H1 (cell line): ENCODE results near the gene P4HB. TPM values are rescaled to one million over a fixed set of nuclear protein-coding genes. Genes with fewer than 3 reads are reported as not detected.

Experiments
- CTCF ChIA-PET: fragments of 300-600 bp; sonication (Branson Sonifier 250); formaldehyde crosslinking; loops from one replicate; lab custom pipeline; 2021; ENCODE audit not compliant: partially characterized antibody; lab: Charles Lee
- POLR2A ChIA-PET: fragments of 300-600 bp; sonication (Branson Sonifier 250); formaldehyde crosslinking; loops from one replicate; lab custom pipeline; 2021; ENCODE audit warnings: inconsistent platforms; ENCODE audit not compliant: partially characterized antibody; lab: Charles Lee
- DNase-seq, 2 experiments: peaks; one replicate each; pipeline versions ENCODE4 v3.0.0 to v3.0.0-alpha.2; 2010 to 2022; ENCODE audit warnings: low spot score in 2 of 2, low read depth in 1 of 2, mixed read lengths in 1 of 2
- FAIRE-seq: peaks from 2 replicates; lab custom pipeline; 2011; peaks lifted over from hg19 to GRCh38; lab: Jason Lieb, UNC
- H2AFZ ChIP-seq: 2 replicates; pipeline ENCODE4 v1.8.1; 2012; ENCODE audit warnings: low read length, inconsistent platforms
- H2AK5ac ChIP-seq: 2 replicates; pipeline ENCODE4 v1.6.1; 2013; ENCODE audit warnings: low read depth, low read length
- H2BK120ac ChIP-seq: replicated peaks from 2 replicates; pipeline ENCODE3; 2013; ENCODE audit warnings: low read depth, low read length, inconsistent platforms
- H2BK12ac ChIP-seq: 2 replicates; pipeline ENCODE4 v1.6.1; 2013; ENCODE audit warnings: low read depth, low read length
- H2BK15ac ChIP-seq: 2 replicates; pipeline ENCODE4 v1.6.1; 2013; ENCODE audit warnings: low read length
- H2BK20ac ChIP-seq: 2 replicates; pipeline ENCODE4 v1.6.1; 2013; ENCODE audit warnings: low read length
- H2BK5ac ChIP-seq: 2 replicates; pipeline ENCODE4 v1.6.1; 2013; ENCODE audit warnings: low read depth, low read length
- H3K14ac ChIP-seq: 2 replicates; pipeline ENCODE4 v1.6.1; 2013; ENCODE audit warnings: inconsistent platforms; ENCODE audit not compliant: insufficient read length
- H3K18ac ChIP-seq: 2 replicates; pipeline ENCODE4 v1.6.1; 2013; ENCODE audit warnings: low read length; ENCODE audit errors: extremely low read depth
- H3K23ac ChIP-seq: 2 replicates; pipeline ENCODE4 v1.6.1; 2013; ENCODE audit warnings: inconsistent platforms; ENCODE audit not compliant: insufficient read length
- H3K23me2 ChIP-seq: 2 replicates; pipeline ENCODE4 v1.6.1; 2013; ENCODE audit warnings: low read depth, low read length
- H3K27ac ChIP-seq: 2 replicates; pipeline ENCODE4 v1.6.1; 2011; ENCODE audit warnings: low read depth, low read length, inconsistent platforms
- H3K27me3 ChIP-seq, 4 experiments: replicated peaks in 1 of 4; 1 replicate in 1 of 4; 2 replicates in 3 of 4; pipeline versions ENCODE4 v1.6.1 to v1.8.1; 2011 to 2013; ENCODE audit warnings: low read length in 3 of 4, mild to moderate bottlenecking in 3 of 4, inconsistent platforms in 2 of 4, mixed read lengths in 2 of 4, moderate library complexity in 1 of 4; ENCODE audit not compliant: control insufficient read depth in 3 of 4, insufficient read depth in 3 of 4; ENCODE audit errors: extremely low read depth in 1 of 4
- H3K36me3 ChIP-seq, 4 experiments: 2 replicates each; pipeline versions ENCODE4 v1.6.1 to v1.8.1; 2011 to 2013; ENCODE audit warnings: mild to moderate bottlenecking in 4 of 4, low read length in 3 of 4, moderate library complexity in 2 of 4, control low read depth in 1 of 4, inconsistent platforms in 1 of 4; ENCODE audit not compliant: insufficient read depth in 4 of 4, control insufficient read depth in 2 of 4
- H3K4ac ChIP-seq: replicated peaks from 2 replicates; pipeline ENCODE3; 2013; ENCODE audit warnings: low read length, low read depth, mixed read lengths, inconsistent platforms; ENCODE audit not compliant: insufficient read length
- H3K4me1 ChIP-seq, 4 experiments: replicated peaks in 1 of 4; 1 replicate in 1 of 4; 2 replicates in 3 of 4; pipeline versions ENCODE4 v1.6.1 to v1.8.1; 2011 to 2013; ENCODE audit warnings: low read length in 3 of 4, inconsistent platforms in 2 of 4, mixed read lengths in 1 of 4; ENCODE audit not compliant: insufficient read depth in 4 of 4, control insufficient read depth in 3 of 4
- H3K4me2 ChIP-seq, 2 experiments: 2 replicates each; pipeline versions ENCODE4 v1.6.1 to v1.8.1; 2011 to 2013; ENCODE audit warnings: low read depth in 2 of 2, low read length in 2 of 2, control low read depth in 1 of 2, inconsistent platforms in 1 of 2, mild to moderate bottlenecking in 1 of 2; ENCODE audit not compliant: insufficient read depth in 1 of 2
- H3K4me3 ChIP-seq, 4 experiments: fragments of 200-600, 300-600 bp in 1 of 4; sonication (generic), shearing (Covaris generic), sonication (Bioruptor Twin) in 1 of 4; 2 replicates each; pipeline versions ENCODE4 v1.5.1 to v1.8.1; 2011 to 2016; ENCODE audit warnings: low read length in 4 of 4, low read depth in 3 of 4, control low read depth in 2 of 4, inconsistent platforms in 2 of 4, mild to moderate bottlenecking in 2 of 4, mixed read lengths in 1 of 4, moderate library complexity in 1 of 4; ENCODE audit not compliant: insufficient read depth in 2 of 4; ENCODE audit errors: extremely low read depth in 1 of 4
- H3K56ac ChIP-seq: replicated peaks from 2 replicates; pipeline ENCODE3; 2013; ENCODE audit warnings: low read depth, mild to moderate bottlenecking, mixed read lengths, low read length, inconsistent platforms; ENCODE audit not compliant: insufficient read length
- H3K79me1 ChIP-seq: 2 replicates; pipeline ENCODE4 v1.6.1; 2013; ENCODE audit warnings: low read depth, low read length, control low read depth
- H3K79me2 ChIP-seq, 2 experiments: 2 replicates each; pipeline versions ENCODE4 v1.6.1 to v1.8.1; 2012 to 2013; ENCODE audit warnings: low read length in 2 of 2, mild to moderate bottlenecking in 2 of 2, inconsistent platforms in 1 of 2; ENCODE audit not compliant: insufficient read depth in 2 of 2, control insufficient read depth in 1 of 2
- H3K9ac ChIP-seq, 4 experiments: replicated peaks in 1 of 4; 1 replicate in 1 of 4; 2 replicates in 3 of 4; pipeline versions ENCODE4 v1.6.1 to v1.8.1; 2011 to 2013; ENCODE audit warnings: low read depth in 3 of 4, low read length in 3 of 4, control low read depth in 2 of 4, mild to moderate bottlenecking in 2 of 4, moderate library complexity in 2 of 4, inconsistent platforms in 1 of 4; ENCODE audit errors: extremely low read depth in 1 of 4
- H3K9me3 ChIP-seq, 2 experiments: 2 replicates each; pipeline versions ENCODE4 v1.6.1 to v1.8.1; 2012 to 2013; ENCODE audit warnings: mild to moderate bottlenecking in 2 of 2, moderate library complexity in 2 of 2, control low read depth in 1 of 2, inconsistent platforms in 1 of 2, low read depth in 1 of 2, low read length in 1 of 2, mixed read lengths in 1 of 2; ENCODE audit not compliant: insufficient read depth in 2 of 2
- H4K20me1 ChIP-seq, 2 experiments: replicated peaks in 1 of 2; 2 replicates each; pipeline versions ENCODE3 to v1.8.1; 2011 to 2013; ENCODE audit warnings: inconsistent platforms in 2 of 2, low read length in 2 of 2, mild to moderate bottlenecking in 1 of 2; ENCODE audit not compliant: insufficient read depth in 2 of 2, control insufficient read depth in 1 of 2
- H4K5ac ChIP-seq: 2 replicates; pipeline ENCODE4 v1.6.1; 2013; ENCODE audit warnings: low read length, low read depth, mixed read lengths, inconsistent platforms; ENCODE audit not compliant: insufficient read length
- H4K8ac ChIP-seq: 2 replicates; pipeline ENCODE4 v1.8.0; 2013; ENCODE audit warnings: mild to moderate bottlenecking, moderate library complexity, low read length, inconsistent platforms; ENCODE audit not compliant: insufficient read depth; ENCODE audit errors: extremely low read depth
- H4K91ac ChIP-seq: replicated peaks from 2 replicates; pipeline ENCODE3; 2013; ENCODE audit warnings: low read length, mixed read lengths, inconsistent platforms; ENCODE audit not compliant: insufficient read length
- ASH2L ChIP-seq: fragments of 200-600, 300-600 bp; sonication (generic); IDR thresholded peaks from one replicate; pipeline ENCODE4 v1.7.1; 2017; ENCODE audit warnings: low read length
- ATF3 ChIP-seq: IDR thresholded peaks from 2 replicates; pipeline ENCODE4 v1.6.1; 2011; ENCODE audit warnings: low read depth, mild to moderate bottlenecking, low read length; ENCODE audit not compliant: insufficient read depth
- BCL11A ChIP-seq, 2 experiments: IDR thresholded peaks; one replicate each; pipeline ENCODE4 v1.6.1; 2011; ENCODE audit warnings: low read depth in 2 of 2, low read length in 2 of 2, mild to moderate bottlenecking in 2 of 2
- EP300 ChIP-seq, 2 experiments: IDR thresholded peaks; 1 replicate in 1 of 2; 2 replicates in 1 of 2; pipeline ENCODE4 v1.6.1; 2011 to 2012; ENCODE audit warnings: low read depth in 2 of 2, low read length in 2 of 2, mild to moderate bottlenecking in 2 of 2, borderline replicate concordance in 1 of 2, inconsistent platforms in 1 of 2, moderate library complexity in 1 of 2
- EZH2 ChIP-seq: fragments of 200-600 bp; sonication (generic); IDR thresholded peaks from 2 replicates; pipeline ENCODE4 v1.7.1; 2012; ENCODE audit warnings: low read depth, mild to moderate bottlenecking, moderate library complexity, low read length, inconsistent platforms; ENCODE audit not compliant: severe bottlenecking
- KDM5A ChIP-seq: fragments of 200-600 bp; IDR thresholded peaks from 2 replicates; pipeline ENCODE4 v1.7.1; 2012; ENCODE audit warnings: mild to moderate bottlenecking, low read length, inconsistent platforms, mixed read lengths
- NANOG ChIP-seq: IDR thresholded peaks from 2 replicates; pipeline ENCODE4 v1.6.1; 2011; ENCODE audit warnings: low read length, low read depth, mild to moderate bottlenecking, inconsistent platforms; ENCODE audit not compliant: insufficient read depth, poor library complexity, severe bottlenecking
- POLR2A ChIP-seq, 2 experiments: IDR thresholded peaks; 1 replicate in 1 of 2; 2 replicates in 1 of 2; pipeline ENCODE4 v1.6.1; 2011; ENCODE audit warnings: low read depth in 2 of 2, low read length in 2 of 2, mild to moderate bottlenecking in 2 of 2; ENCODE audit errors: control extremely low read depth in 1 of 2
- RBBP5 ChIP-seq: IDR thresholded peaks from 2 replicates; pipeline ENCODE4 v1.7.1; 2012; ENCODE audit warnings: low read depth, mild to moderate bottlenecking, inconsistent platforms, low read length, moderate library complexity, borderline replicate concordance
- SIRT6 ChIP-seq: IDR thresholded peaks from one replicate; pipeline ENCODE4 v1.7.1; 2012; ENCODE audit warnings: low read length, inconsistent platforms
- SUZ12 ChIP-seq: fragments of 200-600 bp; sonication (generic); IDR thresholded peaks from 2 replicates; pipeline ENCODE4 v1.6.1; 2012; ENCODE audit warnings: mild to moderate bottlenecking, inconsistent platforms, low read length, moderate library complexity, mixed read lengths
- TAF7 ChIP-seq: optimal IDR thresholded peaks from 2 replicates; pipeline ENCODE3; 2011; ENCODE audit warnings: low read depth, mild to moderate bottlenecking, inconsistent platforms, low read length, moderate library complexity, borderline replicate concordance
- TBP ChIP-seq: IDR thresholded peaks from 2 replicates; pipeline ENCODE4 v1.6.1; 2011; ENCODE audit warnings: low read depth, low read length, improper control_type of control experiment
- YY1 ChIP-seq: IDR thresholded peaks from 2 replicates; pipeline ENCODE4 v1.6.1; 2011; ENCODE audit warnings: low read depth, mild to moderate bottlenecking, low read length
- WGBS, 2 experiments: shearing (Covaris generic) in 1 of 2; methylation state at CpG; one replicate each; pipeline versions ENCODE4 v1.1.6 to v1.1.7; 2013 to 2015; ENCODE audit warnings: low lambda C conversion rate in 2 of 2, mixed read lengths in 2 of 2, inconsistent platforms in 1 of 2, low coverage in 1 of 2, missing lambda C conversion rate in 1 of 2; ENCODE audit not compliant: insufficient replicate concordance in 2 of 2, insufficient coverage in 1 of 2, insufficient read length in 1 of 2; ENCODE audit errors: extremely low coverage in 1 of 2, missing lambda C conversion rate in 1 of 2; 5-methylcytosine and 5-hydroxymethylcytosine counted together
- polyA plus RNA-seq, 7 experiments: library from polyadenylated mRNA; depleted of rRNA in 3 of 7; stranded (reverse) in 5 of 7; unstranded in 2 of 7; fragments of >200 nt in 5 of 7; fragments of 200-250 nt in 2 of 7; gene quantifications; 1 replicate in 5 of 7; 2 replicates in 1 of 7; 4 replicates in 1 of 7; pipeline versions ENCODE4 v1.2.1 to v1.2.3, GENCODE V29; 2011 to 2013; ENCODE audit warnings: missing spikeins in 2 of 7, mixed read lengths in 2 of 7
- total RNA-seq: library from RNA; stranded (reverse); fragmentation: NEBNext Ultra II Directional; extraction: Animal tissue kit (Norgen Biotek cat#: 25700); gene quantifications from 2 replicates; pipeline ENCODE4 v1.2.1, GENCODE V29; 2021

P4HB gene
- total and polyA plus RNA-seq, 2 of the 8 experiments (the other 6 are each of a cell fraction or from before 2014, with no cell fraction given), result 41.4 to 379 TPM

GRCh38 chr17:81794509-81794908 lies 65.8 kb downstream of the P4HB start:
- TF ChIP-seq ATF3 (no peak), EP300 (IDR thresholded peaks at IDR 0.05; ENCODE audit: borderline replicate concordance in 1 of 2, low read depth in 2 of 2, low read length in 2 of 2) (no peak), ASH2L (no peak), KDM5A (no peak), SUZ12 (no peak), YY1 (no peak), RBBP5 (no peak), NANOG (no peak), TAF7 (no peak), SIRT6 (no peak), POLR2A (IDR thresholded peaks at IDR 0.05; ENCODE audit: control extremely low read depth in 1 of 2, low read depth in 2 of 2, low read length in 2 of 2) (no peak), TBP (no peak), BCL11A (IDR thresholded peaks at IDR 0.05; ENCODE audit: low read depth in 2 of 2, low read length in 2 of 2) (no peak), EZH2 (no peak)
- no peak for DNase-seq

More at GRCh38 chr17:81794509-81794908, 65.8 kb downstream of the P4HB start:
- Histone ChIP-seq H3K23me2 (peaks cover 15% of the 10 kb centered on the region; the same call in 1 of the 2 replicates), H3K4me2 (no peak overlapping the region), H2BK5ac (no peak overlapping the region), H3K27me3 (peaks cover 0 to 4% (median 0%) of the 10 kb centered on the region in 4 experiments; a peak in 1 of 7 replicates), H3K36me3 (no peaks in the 10 kb centered on the region), H3K79me2 (no peaks in the 10 kb centered on the region), H3K56ac (no peak overlapping the region), H3K79me1 (no peaks in the 10 kb centered on the region), H3K4ac (no peak overlapping the region), H4K8ac (no peak overlapping the region), H3K18ac (no peak overlapping the region), H3K9me3 (peaks cover 0 to 3% of the 10 kb centered on the region in 2 experiments; a peak in 1 of 4 replicates), H3K4me1 (no peaks in the 10 kb centered on the region), H4K5ac (no peak overlapping the region), H3K14ac (no peak overlapping the region), H3K9ac (no peak overlapping the region), H3K23ac (no peak overlapping the region), H3K27ac (no peak overlapping the region), H3K4me3 (no peak overlapping the region), H2AFZ (no peak overlapping the region), H4K91ac (no peak overlapping the region), H2BK20ac (no peak overlapping the region), H2BK15ac (no peak overlapping the region), H2BK12ac (no peak overlapping the region), H2BK120ac (no peak overlapping the region), H4K20me1 (peaks cover 0 to 12% of the 10 kb centered on the region in 2 experiments), H2AK5ac (peak overlapping the region; percentile 71; the same call in 1 of the 2 replicates)
- WGBS, 2 experiments, result 62% methylated on average over 8 of the region's 8 CpGs; no CpG with 5 or more reads in 1 of the 2 experiments
- CTCF ChIA-PET, result interaction anchor here (1.3 to 1.9 kb wide), 2 partner anchors 60 to 74 kb away, joined by 3 to 10 read pairs; no protein-coding TSS in a partner anchor
- no peak for FAIRE-seq
- POLR2A ChIA-PET, result interaction anchor here (0.6 to 0.8 kb wide), 3 partner anchors 11 to 72 kb away, joined by 3 to 6 read pairs (median 3); no protein-coding TSS in a partner anchor
